K562 (cell line): ENCODE results near the gene RABGAP1L. TPM values are rescaled to one million over a fixed set of nuclear protein-coding genes. Genes with fewer than 3 reads are reported as not detected.

Experiments
- CBX1 ChIP-seq: sonication (generic); IDR thresholded peaks from 2 replicates; pipeline ENCODE4 v1.6.1; 2016; ENCODE audit warnings: antibody characterized with exemption, low read depth, mild to moderate bottlenecking
- CREB5 ChIP-seq: fragments of 250-450 bp; sonication (Bioruptor Pico); IDR thresholded peaks from 2 replicates; pipeline ENCODE4 v1.5.0; 2020; ENCODE audit warnings: mild to moderate bottlenecking
- JUND ChIP-seq, 2 experiments: IDR thresholded peaks; 2 replicates in 1 of 2; 3 replicates in 1 of 2; pipeline ENCODE4 v1.6.1; 2011; ENCODE audit warnings: borderline replicate concordance in 2 of 2, low read depth in 2 of 2, low read length in 2 of 2, improper control_type of control experiment in 1 of 2, missing biosample characterization in 1 of 2, missing genetic modification characterization in 1 of 2, missing genetic modification reagents in 1 of 2
- NBN ChIP-seq: fragments of 450-650 bp; IDR thresholded peaks from 2 replicates; pipeline ENCODE4 v1.6.1; 2016; ENCODE audit warnings: low read depth, mild to moderate bottlenecking
- NCOA1 ChIP-seq: fragments of 450-650 bp; IDR thresholded peaks from 2 replicates; pipeline ENCODE4 v1.6.1; 2016; ENCODE audit warnings: low read depth
- SFPQ ChIP-seq: fragments of 200-400 bp; formaldehyde crosslinking; IDR thresholded peaks from 2 replicates; pipeline ENCODE4 v1.6.1; 2017; ENCODE audit warnings: mild to moderate bottlenecking, low read depth, low read length, moderate library complexity
- THRB ChIP-seq: fragments of 450-650 bp; formaldehyde crosslinking; conservative IDR thresholded peaks from 2 replicates; pipeline ENCODE4 v1.4.0; 2022; ENCODE audit warnings: mild to moderate bottlenecking, missing genetic modification characterization
- ZNF224 ChIP-seq: sonication (generic); formaldehyde crosslinking; IDR thresholded peaks from 2 replicates; pipeline ENCODE4 v1.8.0; 2022; ENCODE audit warnings: mild to moderate bottlenecking, missing genetic modification reagents
- polyA plus RNA-seq, 8 experiments: library from polyadenylated mRNA; depleted of rRNA in 4 of 8; stranded (reverse) in 5 of 8; unstranded in 3 of 8; fragments of >200 nt; fragmentation: Nextera tagmentation in 2 of 8; fragmentation: Illumina TruSeq in 1 of 8; extraction: Ambion mirVana in 2 of 8; extraction: Trizol in 1 of 8; gene quantifications; 2 replicates each; pipeline versions ENCODE4 v1.2.1 to v1.2.3, GENCODE V29; 2011 to 2014; ENCODE audit warnings: inconsistent platforms in 1 of 8, missing spikeins in 1 of 8
- total RNA-seq, 7 experiments: library from RNA; depleted of rRNA in 6 of 7; stranded (reverse); fragments of >200 nt in 6 of 7; fragmentation: Illumina TruSeq in 2 of 7; extraction: Trizol in 2 of 7; gene quantifications; 2 replicates each; pipeline versions ENCODE4 v1.2.1 to v1.2.3, GENCODE V29; 2011 to 2021; ENCODE audit warnings: low replicate concordance in 1 of 7
- TF ChIP-seq, protein P1 (sequence below): fragments of 250-450 bp; sonication (Bioruptor Pico); IDR thresholded peaks from 2 replicates; pipeline ENCODE4 v1.4.0; 2020
- TF ChIP-seq, protein P2 (sequence below): fragments of 150-350 bp; conservative IDR thresholded peaks from 2 replicates; pipeline ENCODE4 v1.6.1; 2014; ENCODE audit warnings: low read length
- TF ChIP-seq, protein P3 (sequence below): sonication (generic); formaldehyde crosslinking; IDR thresholded peaks from 2 replicates; pipeline ENCODE4 v1.8.0; 2022; ENCODE audit warnings: missing genetic modification reagents, mild to moderate bottlenecking, borderline replicate concordance

The RABGAP1L gene
- total and polyA plus RNA-seq, 9 of the 15 experiments (the other 6 are each of a cell fraction or from before 2014, with no cell fraction given), result 16.5 to 44.9 (median 26.7) TPM

DNA sequence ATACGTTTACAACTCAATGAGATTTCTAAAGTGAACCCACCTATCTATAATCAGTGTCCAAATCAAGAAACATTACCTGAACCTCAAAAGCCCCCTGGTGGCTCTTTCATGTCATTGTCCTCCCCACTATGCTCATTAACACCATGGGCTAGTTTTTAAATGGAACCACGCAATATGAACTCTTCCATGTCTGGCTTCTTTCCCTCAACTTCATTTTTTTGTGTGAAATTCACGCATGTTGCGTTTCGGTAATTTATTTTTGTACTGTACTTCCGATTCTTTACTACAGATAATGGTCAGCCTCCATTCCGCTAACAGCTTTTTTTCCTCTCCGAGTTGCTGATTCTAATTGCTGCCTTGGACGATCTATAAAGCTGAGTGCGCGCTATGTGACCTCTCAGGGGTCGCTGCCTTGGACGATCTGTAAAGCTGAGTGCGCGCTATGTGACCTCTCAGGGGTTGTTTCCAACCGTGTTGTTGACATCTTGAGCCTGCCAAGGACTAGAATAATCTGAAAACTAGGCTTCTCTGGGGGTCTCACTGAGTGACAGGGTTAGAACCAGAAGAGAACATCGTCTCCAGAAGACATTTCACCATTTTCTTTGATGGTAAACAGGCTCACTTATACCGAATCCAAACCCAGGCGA, 839.4 kb downstream of the RABGAP1L start (continued):
- TF ChIP-seq, protein P1, sequence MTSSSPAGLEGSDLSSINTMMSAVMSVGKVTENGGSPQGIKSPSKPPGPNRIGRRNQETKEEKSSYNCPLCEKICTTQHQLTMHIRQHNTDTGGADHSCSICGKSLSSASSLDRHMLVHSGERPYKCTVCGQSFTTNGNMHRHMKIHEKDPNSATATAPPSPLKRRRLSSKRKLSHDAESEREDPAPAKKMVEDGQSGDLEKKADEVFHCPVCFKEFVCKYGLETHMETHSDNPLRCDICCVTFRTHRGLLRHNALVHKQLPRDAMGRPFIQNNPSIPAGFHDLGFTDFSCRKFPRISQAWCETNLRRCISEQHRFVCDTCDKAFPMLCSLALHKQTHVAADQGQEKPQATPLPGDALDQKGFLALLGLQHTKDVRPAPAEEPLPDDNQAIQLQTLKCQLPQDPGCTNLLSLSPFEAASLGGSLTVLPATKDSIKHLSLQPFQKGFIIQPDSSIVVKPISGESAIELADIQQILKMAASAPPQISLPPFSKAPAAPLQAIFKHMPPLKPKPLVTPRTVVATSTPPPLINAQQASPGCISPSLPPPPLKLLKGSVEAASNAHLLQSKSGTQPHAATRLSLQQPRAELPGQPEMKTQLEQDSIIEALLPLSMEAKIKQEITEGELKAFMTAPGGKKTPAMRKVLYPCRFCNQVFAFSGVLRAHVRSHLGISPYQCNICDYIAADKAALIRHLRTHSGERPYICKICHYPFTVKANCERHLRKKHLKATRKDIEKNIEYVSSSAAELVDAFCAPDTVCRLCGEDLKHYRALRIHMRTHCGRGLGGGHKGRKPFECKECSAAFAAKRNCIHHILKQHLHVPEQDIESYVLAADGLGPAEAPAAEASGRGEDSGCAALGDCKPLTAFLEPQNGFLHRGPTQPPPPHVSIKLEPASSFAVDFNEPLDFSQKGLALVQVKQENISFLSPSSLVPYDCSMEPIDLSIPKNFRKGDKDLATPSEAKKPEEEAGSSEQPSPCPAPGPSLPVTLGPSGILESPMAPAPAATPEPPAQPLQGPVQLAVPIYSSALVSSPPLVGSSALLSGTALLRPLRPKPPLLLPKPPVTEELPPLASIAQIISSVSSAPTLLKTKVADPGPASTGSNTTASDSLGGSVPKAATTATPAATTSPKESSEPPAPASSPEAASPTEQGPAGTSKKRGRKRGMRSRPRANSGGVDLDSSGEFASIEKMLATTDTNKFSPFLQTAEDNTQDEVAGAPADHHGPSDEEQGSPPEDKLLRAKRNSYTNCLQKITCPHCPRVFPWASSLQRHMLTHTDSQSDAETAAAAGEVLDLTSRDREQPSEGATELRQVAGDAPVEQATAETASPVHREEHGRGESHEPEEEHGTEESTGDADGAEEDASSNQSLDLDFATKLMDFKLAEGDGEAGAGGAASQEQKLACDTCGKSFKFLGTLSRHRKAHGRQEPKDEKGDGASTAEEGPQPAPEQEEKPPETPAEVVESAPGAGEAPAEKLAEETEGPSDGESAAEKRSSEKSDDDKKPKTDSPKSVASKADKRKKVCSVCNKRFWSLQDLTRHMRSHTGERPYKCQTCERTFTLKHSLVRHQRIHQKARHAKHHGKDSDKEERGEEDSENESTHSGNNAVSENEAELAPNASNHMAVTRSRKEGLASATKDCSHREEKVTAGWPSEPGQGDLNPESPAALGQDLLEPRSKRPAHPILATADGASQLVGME (CRISPR knock-in tag), result no peak
- TF ChIP-seq CBX1, result peak; percentile 46; the same call in 1 of the 2 replicates
- no peak for TF ChIP-seq SFPQ
- TF ChIP-seq CREB5 (CRISPR knock-in tag), result peak; percentile 66; the same call in 1 of the 2 replicates
- peak; percentile 68; the same call in 1 of the 2 replicates for TF ChIP-seq NBN
- no peak for TF ChIP-seq JUND (IDR thresholded peaks at IDR 0.05; ENCODE audit: borderline replicate concordance, low read depth, low read length)
- peak; percentile 31; the same call in 1 of the 3 replicates for TF ChIP-seq JUND (tag; IDR thresholded peaks at IDR 0.05; ENCODE audit: borderline replicate concordance, low read depth, low read length)
- TF ChIP-seq, protein P2, sequence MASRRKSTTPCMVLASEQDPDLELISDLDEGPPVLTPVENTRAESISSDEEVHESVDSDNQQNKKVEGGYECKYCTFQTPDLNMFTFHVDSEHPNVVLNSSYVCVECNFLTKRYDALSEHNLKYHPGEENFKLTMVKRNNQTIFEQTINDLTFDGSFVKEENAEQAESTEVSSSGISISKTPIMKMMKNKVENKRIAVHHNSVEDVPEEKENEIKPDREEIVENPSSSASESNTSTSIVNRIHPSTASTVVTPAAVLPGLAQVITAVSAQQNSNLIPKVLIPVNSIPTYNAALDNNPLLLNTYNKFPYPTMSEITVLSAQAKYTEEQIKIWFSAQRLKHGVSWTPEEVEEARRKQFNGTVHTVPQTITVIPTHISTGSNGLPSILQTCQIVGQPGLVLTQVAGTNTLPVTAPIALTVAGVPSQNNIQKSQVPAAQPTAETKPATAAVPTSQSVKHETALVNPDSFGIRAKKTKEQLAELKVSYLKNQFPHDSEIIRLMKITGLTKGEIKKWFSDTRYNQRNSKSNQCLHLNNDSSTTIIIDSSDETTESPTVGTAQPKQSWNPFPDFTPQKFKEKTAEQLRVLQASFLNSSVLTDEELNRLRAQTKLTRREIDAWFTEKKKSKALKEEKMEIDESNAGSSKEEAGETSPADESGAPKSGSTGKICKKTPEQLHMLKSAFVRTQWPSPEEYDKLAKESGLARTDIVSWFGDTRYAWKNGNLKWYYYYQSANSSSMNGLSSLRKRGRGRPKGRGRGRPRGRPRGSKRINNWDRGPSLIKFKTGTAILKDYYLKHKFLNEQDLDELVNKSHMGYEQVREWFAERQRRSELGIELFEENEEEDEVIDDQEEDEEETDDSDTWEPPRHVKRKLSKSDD, result no peak
- TF ChIP-seq, protein P3, sequence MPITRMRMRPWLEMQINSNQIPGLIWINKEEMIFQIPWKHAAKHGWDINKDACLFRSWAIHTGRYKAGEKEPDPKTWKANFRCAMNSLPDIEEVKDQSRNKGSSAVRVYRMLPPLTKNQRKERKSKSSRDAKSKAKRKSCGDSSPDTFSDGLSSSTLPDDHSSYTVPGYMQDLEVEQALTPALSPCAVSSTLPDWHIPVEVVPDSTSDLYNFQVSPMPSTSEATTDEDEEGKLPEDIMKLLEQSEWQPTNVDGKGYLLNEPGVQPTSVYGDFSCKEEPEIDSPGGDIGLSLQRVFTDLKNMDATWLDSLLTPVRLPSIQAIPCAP (CRISPR knock-in tag), result peak; percentile 3; the same call in 1 of the 2 replicates
- 0 out of 2 replicates have a peak, but pooled peaks have one; percentile 15 for TF ChIP-seq ZNF224 (CRISPR knock-in tag)
- TF ChIP-seq THRB, result peak; percentile 78
- no peak for TF ChIP-seq NCOA1
